K562 (cell line): Measurements from ENCODE around the gene FUCA1.

Experiments used
- FOXA3 ChIP-seq, 2 experiments: fragments of 450-650 bp in 1 of 2; sonication (generic) in 1 of 2; formaldehyde crosslinking; IDR thresholded peaks in 1 of 2; conservative IDR thresholded peaks in 1 of 2; 2 replicates each; pipeline versions ENCODE4 v1.4.0 to v1.8.0; 2020 to 2022; ENCODE audit warnings: mild to moderate bottlenecking in 2 of 2, missing genetic modification reagents in 1 of 2
- MAFK ChIP-seq: IDR thresholded peaks from 2 replicates; pipeline ENCODE4 v1.6.1; 2011; ENCODE audit warnings: low read length, improper control_type of control experiment
- PHF8 ChIP-seq: fragments of 200-600 bp; sonication (generic); IDR thresholded peaks from 2 replicates; pipeline ENCODE4 v1.6.1; 2012; ENCODE audit warnings: mixed run types, mild to moderate bottlenecking, inconsistent platforms, low read length, moderate library complexity, borderline replicate concordance
- POLR2A ChIP-seq: fragments of 450-650 bp; conservative IDR thresholded peaks from 2 replicates; pipeline ENCODE4 v1.6.1; 2016
- POLR3G ChIP-seq: IDR thresholded peaks from 2 replicates; pipeline ENCODE4 v1.6.1; 2011; ENCODE audit not compliant: insufficient read length, insufficient replicate concordance; ENCODE audit errors: extremely low read depth
- PPARD ChIP-seq: fragments of 250-450 bp; sonication (Bioruptor Pico); IDR thresholded peaks from 2 replicates; pipeline ENCODE4 v1.8.0; 2022; ENCODE audit warnings: inconsistent platforms, mild to moderate bottlenecking, moderate library complexity
- ZFX ChIP-seq: sonication (generic); formaldehyde crosslinking; IDR thresholded peaks from 2 replicates; pipeline ENCODE4 v1.8.0; 2022; ENCODE audit warnings: mild to moderate bottlenecking, missing genetic modification reagents, moderate library complexity
- TF ChIP-seq, protein P1 (sequence below), 3 experiments: IDR thresholded peaks in 2 of 3; conservative IDR thresholded peaks in 1 of 3; 2 replicates each; pipeline ENCODE4 v1.5.1; 2011 to 2012; ENCODE audit warnings: low read length in 3 of 3, mild to moderate bottlenecking in 3 of 3, control low read depth in 2 of 3, improper control_type of control experiment in 1 of 3, inconsistent platforms in 1 of 3, low read depth in 1 of 3, mixed read lengths in 1 of 3, moderate library complexity in 1 of 3; ENCODE audit not compliant: insufficient read depth in 2 of 3
- TF ChIP-seq, protein P2 (sequence below): sonication (generic); formaldehyde crosslinking; IDR thresholded peaks from 2 replicates; pipeline ENCODE4 v1.4.0; 2020; ENCODE audit warnings: mild to moderate bottlenecking, missing genetic modification reagents

DNA sequence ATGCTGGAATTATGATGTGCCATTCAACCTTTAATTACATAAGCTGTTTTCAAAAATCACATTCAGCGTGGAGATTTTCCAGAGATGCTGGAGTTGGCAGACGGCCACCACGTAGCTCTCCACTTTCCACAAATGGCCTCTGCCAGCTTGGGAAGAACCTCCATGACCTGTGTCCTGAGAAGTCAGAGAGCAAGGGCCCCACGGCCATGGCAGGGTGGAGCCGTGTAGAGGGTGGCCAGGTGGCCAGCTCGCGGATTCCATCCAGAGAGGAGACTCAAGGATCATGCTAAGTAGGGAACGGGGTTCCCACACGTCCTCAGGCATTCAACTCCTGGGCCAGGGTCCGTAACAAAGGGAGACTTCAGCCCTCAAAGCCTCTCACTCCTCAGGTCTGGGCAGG is 66.2 kb downstream of the FUCA1 start:
- TF ChIP-seq PHF8 (no peak), PPARD (CRISPR knock-in tag) (no peak), POLR3G (no peak), MAFK (no peak), ZFX (no peak), POLR2A (no peak), FOXA3 (CRISPR knock-in tag; conservative IDR thresholded peaks at IDR 0.05 in 1 of 2, IDR thresholded peaks at IDR 0.05 in 1 of 2) (no peak)
- TF ChIP-seq, protein P1, sequence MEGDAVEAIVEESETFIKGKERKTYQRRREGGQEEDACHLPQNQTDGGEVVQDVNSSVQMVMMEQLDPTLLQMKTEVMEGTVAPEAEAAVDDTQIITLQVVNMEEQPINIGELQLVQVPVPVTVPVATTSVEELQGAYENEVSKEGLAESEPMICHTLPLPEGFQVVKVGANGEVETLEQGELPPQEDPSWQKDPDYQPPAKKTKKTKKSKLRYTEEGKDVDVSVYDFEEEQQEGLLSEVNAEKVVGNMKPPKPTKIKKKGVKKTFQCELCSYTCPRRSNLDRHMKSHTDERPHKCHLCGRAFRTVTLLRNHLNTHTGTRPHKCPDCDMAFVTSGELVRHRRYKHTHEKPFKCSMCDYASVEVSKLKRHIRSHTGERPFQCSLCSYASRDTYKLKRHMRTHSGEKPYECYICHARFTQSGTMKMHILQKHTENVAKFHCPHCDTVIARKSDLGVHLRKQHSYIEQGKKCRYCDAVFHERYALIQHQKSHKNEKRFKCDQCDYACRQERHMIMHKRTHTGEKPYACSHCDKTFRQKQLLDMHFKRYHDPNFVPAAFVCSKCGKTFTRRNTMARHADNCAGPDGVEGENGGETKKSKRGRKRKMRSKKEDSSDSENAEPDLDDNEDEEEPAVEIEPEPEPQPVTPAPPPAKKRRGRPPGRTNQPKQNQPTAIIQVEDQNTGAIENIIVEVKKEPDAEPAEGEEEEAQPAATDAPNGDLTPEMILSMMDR (IDR thresholded peaks at IDR 0.05 in 2 of 3, conservative IDR thresholded peaks at IDR 0.05 in 1 of 3; ENCODE audit: insufficient read depth in 2 of 3, low read depth in 1 of 3, low read length in 3 of 3): no peak
- TF ChIP-seq, protein P2, sequence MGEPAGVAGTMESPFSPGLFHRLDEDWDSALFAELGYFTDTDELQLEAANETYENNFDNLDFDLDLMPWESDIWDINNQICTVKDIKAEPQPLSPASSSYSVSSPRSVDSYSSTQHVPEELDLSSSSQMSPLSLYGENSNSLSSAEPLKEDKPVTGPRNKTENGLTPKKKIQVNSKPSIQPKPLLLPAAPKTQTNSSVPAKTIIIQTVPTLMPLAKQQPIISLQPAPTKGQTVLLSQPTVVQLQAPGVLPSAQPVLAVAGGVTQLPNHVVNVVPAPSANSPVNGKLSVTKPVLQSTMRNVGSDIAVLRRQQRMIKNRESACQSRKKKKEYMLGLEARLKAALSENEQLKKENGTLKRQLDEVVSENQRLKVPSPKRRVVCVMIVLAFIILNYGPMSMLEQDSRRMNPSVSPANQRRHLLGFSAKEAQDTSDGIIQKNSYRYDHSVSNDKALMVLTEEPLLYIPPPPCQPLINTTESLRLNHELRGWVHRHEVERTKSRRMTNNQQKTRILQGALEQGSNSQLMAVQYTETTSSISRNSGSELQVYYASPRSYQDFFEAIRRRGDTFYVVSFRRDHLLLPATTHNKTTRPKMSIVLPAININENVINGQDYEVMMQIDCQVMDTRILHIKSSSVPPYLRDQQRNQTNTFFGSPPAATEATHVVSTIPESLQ (CRISPR knock-in tag): no peak
